Measurements from ENCODE around the gene RBM20.

DNA sequence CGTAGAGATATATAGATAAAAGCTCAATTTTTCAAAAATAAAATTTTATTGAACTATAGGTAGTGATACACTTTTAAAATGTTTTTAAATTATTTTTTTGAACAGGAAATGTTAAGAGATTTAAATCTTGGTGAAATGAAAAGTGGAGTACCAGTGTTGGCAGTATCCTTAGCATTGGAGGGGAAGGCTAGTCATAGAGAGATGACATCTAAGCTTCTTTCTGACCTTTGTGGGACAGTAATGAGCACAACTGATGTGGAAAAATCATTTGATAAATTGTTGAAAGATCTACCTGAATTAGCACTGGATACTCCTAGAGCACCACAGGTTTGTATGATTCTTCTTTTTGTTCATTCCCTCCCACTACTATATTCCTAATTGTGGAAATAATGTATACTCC, 243.4 kb downstream of the RBM20 start:
- TF ChIP-seq, protein P1, sequence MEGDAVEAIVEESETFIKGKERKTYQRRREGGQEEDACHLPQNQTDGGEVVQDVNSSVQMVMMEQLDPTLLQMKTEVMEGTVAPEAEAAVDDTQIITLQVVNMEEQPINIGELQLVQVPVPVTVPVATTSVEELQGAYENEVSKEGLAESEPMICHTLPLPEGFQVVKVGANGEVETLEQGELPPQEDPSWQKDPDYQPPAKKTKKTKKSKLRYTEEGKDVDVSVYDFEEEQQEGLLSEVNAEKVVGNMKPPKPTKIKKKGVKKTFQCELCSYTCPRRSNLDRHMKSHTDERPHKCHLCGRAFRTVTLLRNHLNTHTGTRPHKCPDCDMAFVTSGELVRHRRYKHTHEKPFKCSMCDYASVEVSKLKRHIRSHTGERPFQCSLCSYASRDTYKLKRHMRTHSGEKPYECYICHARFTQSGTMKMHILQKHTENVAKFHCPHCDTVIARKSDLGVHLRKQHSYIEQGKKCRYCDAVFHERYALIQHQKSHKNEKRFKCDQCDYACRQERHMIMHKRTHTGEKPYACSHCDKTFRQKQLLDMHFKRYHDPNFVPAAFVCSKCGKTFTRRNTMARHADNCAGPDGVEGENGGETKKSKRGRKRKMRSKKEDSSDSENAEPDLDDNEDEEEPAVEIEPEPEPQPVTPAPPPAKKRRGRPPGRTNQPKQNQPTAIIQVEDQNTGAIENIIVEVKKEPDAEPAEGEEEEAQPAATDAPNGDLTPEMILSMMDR (conservative IDR thresholded peaks at IDR 0.05; ENCODE audit: low read depth in 2 of 2): no peak
- TF ChIP-seq NANOG (IDR thresholded peaks at IDR 0.05; ENCODE audit: borderline replicate concordance) (no peak), EZH2 (IDR thresholded peaks at IDR 0.05; ENCODE audit: low read depth, unreplicated experiment) (no peak), POLR2AphosphoS5 (IDR thresholded peaks at IDR 0.05; ENCODE audit: low read depth) (no peak), CREB1 (CRISPR knock-in tag; IDR thresholded peaks at IDR 0.05; ENCODE audit: low read depth) (no peak), JUNB (IDR thresholded peaks at IDR 0.05; ENCODE audit: unreplicated experiment) (no peak), EZH2phosphoT487 (IDR thresholded peaks at IDR 0.05; ENCODE audit: unreplicated experiment) (no peak), STAT1 (IDR thresholded peaks at IDR 0.05; ENCODE audit: unreplicated experiment) (no peak)
- TF ChIP-seq, protein P2, sequence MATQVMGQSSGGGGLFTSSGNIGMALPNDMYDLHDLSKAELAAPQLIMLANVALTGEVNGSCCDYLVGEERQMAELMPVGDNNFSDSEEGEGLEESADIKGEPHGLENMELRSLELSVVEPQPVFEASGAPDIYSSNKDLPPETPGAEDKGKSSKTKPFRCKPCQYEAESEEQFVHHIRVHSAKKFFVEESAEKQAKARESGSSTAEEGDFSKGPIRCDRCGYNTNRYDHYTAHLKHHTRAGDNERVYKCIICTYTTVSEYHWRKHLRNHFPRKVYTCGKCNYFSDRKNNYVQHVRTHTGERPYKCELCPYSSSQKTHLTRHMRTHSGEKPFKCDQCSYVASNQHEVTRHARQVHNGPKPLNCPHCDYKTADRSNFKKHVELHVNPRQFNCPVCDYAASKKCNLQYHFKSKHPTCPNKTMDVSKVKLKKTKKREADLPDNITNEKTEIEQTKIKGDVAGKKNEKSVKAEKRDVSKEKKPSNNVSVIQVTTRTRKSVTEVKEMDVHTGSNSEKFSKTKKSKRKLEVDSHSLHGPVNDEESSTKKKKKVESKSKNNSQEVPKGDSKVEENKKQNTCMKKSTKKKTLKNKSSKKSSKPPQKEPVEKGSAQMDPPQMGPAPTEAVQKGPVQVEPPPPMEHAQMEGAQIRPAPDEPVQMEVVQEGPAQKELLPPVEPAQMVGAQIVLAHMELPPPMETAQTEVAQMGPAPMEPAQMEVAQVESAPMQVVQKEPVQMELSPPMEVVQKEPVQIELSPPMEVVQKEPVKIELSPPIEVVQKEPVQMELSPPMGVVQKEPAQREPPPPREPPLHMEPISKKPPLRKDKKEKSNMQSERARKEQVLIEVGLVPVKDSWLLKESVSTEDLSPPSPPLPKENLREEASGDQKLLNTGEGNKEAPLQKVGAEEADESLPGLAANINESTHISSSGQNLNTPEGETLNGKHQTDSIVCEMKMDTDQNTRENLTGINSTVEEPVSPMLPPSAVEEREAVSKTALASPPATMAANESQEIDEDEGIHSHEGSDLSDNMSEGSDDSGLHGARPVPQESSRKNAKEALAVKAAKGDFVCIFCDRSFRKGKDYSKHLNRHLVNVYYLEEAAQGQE (IDR thresholded peaks at IDR 0.05; ENCODE audit: unreplicated experiment): no peak
- TF ChIP-seq, protein P3, sequence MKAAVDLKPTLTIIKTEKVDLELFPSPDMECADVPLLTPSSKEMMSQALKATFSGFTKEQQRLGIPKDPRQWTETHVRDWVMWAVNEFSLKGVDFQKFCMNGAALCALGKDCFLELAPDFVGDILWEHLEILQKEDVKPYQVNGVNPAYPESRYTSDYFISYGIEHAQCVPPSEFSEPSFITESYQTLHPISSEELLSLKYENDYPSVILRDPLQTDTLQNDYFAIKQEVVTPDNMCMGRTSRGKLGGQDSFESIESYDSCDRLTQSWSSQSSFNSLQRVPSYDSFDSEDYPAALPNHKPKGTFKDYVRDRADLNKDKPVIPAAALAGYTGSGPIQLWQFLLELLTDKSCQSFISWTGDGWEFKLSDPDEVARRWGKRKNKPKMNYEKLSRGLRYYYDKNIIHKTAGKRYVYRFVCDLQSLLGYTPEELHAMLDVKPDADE (IDR thresholded peaks at IDR 0.05): no peak

Measured in GM23338 (cell line).